ENCODE measurements around the gene SEMA4G.

SEMA4G gene

GRCh38 chr10:100977436-100977835 lies 8.1 kb downstream of the SEMA4G start:
- 92% methylated on average over 4 of the region's 6 CpGs for WGBS (ENCODE audit: insufficient coverage)
- CTCF ChIA-PET = interaction anchor here (1.0 to 1.5 kb wide), 2 partner anchors 11 to 37 kb away, joined by 3 to 6 read pairs; no protein-coding TSS in a partner anchor
- no peak for DNase-seq

GRCh38 chr10:100978121-100978900 lies 9.0 kb downstream of the SEMA4G start:
- DNase-seq = no peak
- WGBS (ENCODE audit: insufficient coverage) = 91% methylated on average over 7 of the region's 13 CpGs
- H3K27ac ChIP-seq (ENCODE audit: insufficient read depth in 1 of 2, low read depth in 1 of 2, low read length in 2 of 2, poor library complexity in 1 of 2, severe bottlenecking in 2 of 2) = no peak overlapping the region
- H3K27me3 ChIP-seq (replicated peaks in 2 of 5; ENCODE audit: control insufficient read depth in 4 of 5, insufficient read depth in 5 of 5, low read length in 4 of 5) = no peaks in the 10 kb centered on the region
- POLR2A ChIA-PET = no interaction called here
- H3K36me3 ChIP-seq (ENCODE audit: control insufficient read depth in 4 of 4, insufficient read depth in 4 of 4, low read length in 3 of 4) = peaks cover 6 to 27% (median 19%) of the 10 kb centered on the region in 4 experiments
- no peaks in the 10 kb centered on the region for H3K4me1 ChIP-seq (ENCODE audit: control extremely low read depth in 1 of 4, control insufficient read depth in 4 of 4, insufficient read depth in 4 of 4, low read length in 3 of 4)
- H3K4me3 ChIP-seq (ENCODE audit: control insufficient read depth in 1 of 7, extremely low read depth in 1 of 7, insufficient read depth in 4 of 7, low read depth in 2 of 7, low read length in 6 of 7) = no peak overlapping the region
- H3K9me3 ChIP-seq (ENCODE audit: control extremely low read depth in 1 of 5, control insufficient read depth in 4 of 5, insufficient read depth in 2 of 5, low read depth in 1 of 5, low read length in 4 of 5) = no peaks in the 10 kb centered on the region
- CTCF ChIA-PET = no interaction called here

More at GRCh38 chr10:100977436-100977835, 8.1 kb downstream of the SEMA4G start:
- H3K4me1 ChIP-seq (ENCODE audit: control extremely low read depth in 1 of 4, control insufficient read depth in 4 of 4, insufficient read depth in 4 of 4, low read length in 3 of 4) = no peaks in the 10 kb centered on the region
- no peak overlapping the region for H3K4me3 ChIP-seq (ENCODE audit: control insufficient read depth in 1 of 7, extremely low read depth in 1 of 7, insufficient read depth in 4 of 7, low read depth in 2 of 7, low read length in 6 of 7)
- peaks cover 6 to 23% (median 14%) of the 10 kb centered on the region in 4 experiments for H3K36me3 ChIP-seq (ENCODE audit: control insufficient read depth in 4 of 4, insufficient read depth in 4 of 4, low read length in 3 of 4)
- H3K9me3 ChIP-seq (ENCODE audit: control extremely low read depth in 1 of 5, control insufficient read depth in 4 of 5, insufficient read depth in 2 of 5, low read depth in 1 of 5, low read length in 4 of 5) = no peaks in the 10 kb centered on the region
- H3K27ac ChIP-seq (ENCODE audit: insufficient read depth in 1 of 2, low read depth in 1 of 2, low read length in 2 of 2, poor library complexity in 1 of 2, severe bottlenecking in 2 of 2) = no peak overlapping the region
- H3K27me3 ChIP-seq (replicated peaks in 2 of 5; ENCODE audit: control insufficient read depth in 4 of 5, insufficient read depth in 5 of 5, low read length in 4 of 5) = no peaks in the 10 kb centered on the region
- POLR2A ChIA-PET = no interaction called here

GRCh38 chr10:100978901-100979195 lies 9.5 kb downstream of the SEMA4G start:
- Histone ChIP-seq H3K4me3 (ENCODE audit: control insufficient read depth in 1 of 7, extremely low read depth in 1 of 7, insufficient read depth in 4 of 7, low read depth in 2 of 7, low read length in 6 of 7) (no peak overlapping the region), H3K4me1 (ENCODE audit: control extremely low read depth in 1 of 4, control insufficient read depth in 4 of 4, insufficient read depth in 4 of 4, low read length in 3 of 4) (no peaks in the 10 kb centered on the region), H3K9me3 (ENCODE audit: control extremely low read depth in 1 of 5, control insufficient read depth in 4 of 5, insufficient read depth in 2 of 5, low read depth in 1 of 5, low read length in 4 of 5) (no peaks in the 10 kb centered on the region), H3K27ac (ENCODE audit: insufficient read depth in 1 of 2, low read depth in 1 of 2, low read length in 2 of 2, poor library complexity in 1 of 2, severe bottlenecking in 2 of 2) (no peak overlapping the region), H3K27me3 (replicated peaks in 2 of 5; ENCODE audit: control insufficient read depth in 4 of 5, insufficient read depth in 5 of 5, low read length in 4 of 5) (no peaks in the 10 kb centered on the region), H3K36me3 (ENCODE audit: control insufficient read depth in 4 of 4, insufficient read depth in 4 of 4, low read length in 3 of 4) (peaks cover 6 to 31% (median 20%) of the 10 kb centered on the region in 4 experiments)
- ChIA-PET POLR2A (no interaction called here), CTCF (interaction anchor here (1.5 kb wide), 1 partner anchor 36 kb away, joined by 4 read pairs; no protein-coding TSS in a partner anchor)
- 96% methylated on average over 10 of the region's 10 CpGs for WGBS (ENCODE audit: insufficient coverage)
- DNase-seq = no peak

- 98% methylated on average over 16 of the region's 16 CpGs for WGBS (ENCODE audit: insufficient coverage)
- Histone ChIP-seq H3K4me1 (ENCODE audit: control extremely low read depth in 1 of 4, control insufficient read depth in 4 of 4, insufficient read depth in 4 of 4, low read length in 3 of 4) (no peaks in the 10 kb centered on the region), H3K9me3 (ENCODE audit: control extremely low read depth in 1 of 5, control insufficient read depth in 4 of 5, insufficient read depth in 2 of 5, low read depth in 1 of 5, low read length in 4 of 5) (no peaks in the 10 kb centered on the region), H3K27me3 (replicated peaks in 2 of 5; ENCODE audit: control insufficient read depth in 4 of 5, insufficient read depth in 5 of 5, low read length in 4 of 5) (no peaks in the 10 kb centered on the region), H3K4me3 (ENCODE audit: control insufficient read depth in 1 of 7, extremely low read depth in 1 of 7, insufficient read depth in 4 of 7, low read depth in 2 of 7, low read length in 6 of 7) (no peak overlapping the region), H3K36me3 (ENCODE audit: control insufficient read depth in 4 of 4, insufficient read depth in 4 of 4, low read length in 3 of 4) (peaks cover 6 to 35% (median 20%) of the 10 kb centered on the region in 4 experiments), H3K27ac (ENCODE audit: insufficient read depth in 1 of 2, low read depth in 1 of 2, low read length in 2 of 2, poor library complexity in 1 of 2, severe bottlenecking in 2 of 2) (no peak overlapping the region)
- ChIA-PET CTCF (interaction anchor here (0.7 to 2.4 kb wide), 3 partner anchors 10 to 35 kb away, joined by 3 to 10 read pairs (median 4); partner anchors contain the start of gene SEMA4G), POLR2A (no interaction called here)
- DNase-seq = no peak
Observed at GRCh38 chr10:100979791-100980272, 10.5 kb downstream of the SEMA4G start.

GRCh38 chr10:100980311-100980710 lies 11.0 kb downstream of the SEMA4G start:
- Histone ChIP-seq H3K4me1 (ENCODE audit: control extremely low read depth in 1 of 4, control insufficient read depth in 4 of 4, insufficient read depth in 4 of 4, low read length in 3 of 4) (no peaks in the 10 kb centered on the region), H3K27me3 (replicated peaks in 2 of 5; ENCODE audit: control insufficient read depth in 4 of 5, insufficient read depth in 5 of 5, low read length in 4 of 5) (no peaks in the 10 kb centered on the region), H3K36me3 (ENCODE audit: control insufficient read depth in 4 of 4, insufficient read depth in 4 of 4, low read length in 3 of 4) (peaks cover 6 to 39% (median 23%) of the 10 kb centered on the region in 4 experiments), H3K9me3 (ENCODE audit: control extremely low read depth in 1 of 5, control insufficient read depth in 4 of 5, insufficient read depth in 2 of 5, low read depth in 1 of 5, low read length in 4 of 5) (no peaks in the 10 kb centered on the region), H3K27ac (ENCODE audit: insufficient read depth in 1 of 2, low read depth in 1 of 2, low read length in 2 of 2, poor library complexity in 1 of 2, severe bottlenecking in 2 of 2) (no peak overlapping the region), H3K4me3 (ENCODE audit: control insufficient read depth in 1 of 7, extremely low read depth in 1 of 7, insufficient read depth in 4 of 7, low read depth in 2 of 7, low read length in 6 of 7) (no peak overlapping the region)
- WGBS (ENCODE audit: insufficient coverage) = 92% methylated on average over 2 of the region's 2 CpGs
- DNase-seq = no peak
- ChIA-PET CTCF (interaction anchor here (1.5 to 2.4 kb wide), 4 partner anchors 8 to 38 kb away, joined by 4 to 10 read pairs (median 8); partner anchors contain the start of gene SEMA4G), POLR2A (interaction anchor here (0.6 kb wide), 1 partner anchor 34 kb away, joined by 11 read pairs; no protein-coding TSS in a partner anchor)

GRCh38 chr10:100980711-100981110 lies 11.4 kb downstream of the SEMA4G start:
- Histone ChIP-seq H3K9me3 (ENCODE audit: control extremely low read depth in 1 of 5, control insufficient read depth in 4 of 5, insufficient read depth in 2 of 5, low read depth in 1 of 5, low read length in 4 of 5) (no peaks in the 10 kb centered on the region), H3K4me3 (ENCODE audit: control insufficient read depth in 1 of 7, extremely low read depth in 1 of 7, insufficient read depth in 4 of 7, low read depth in 2 of 7, low read length in 6 of 7) (no peak overlapping the region), H3K4me1 (ENCODE audit: control extremely low read depth in 1 of 4, control insufficient read depth in 4 of 4, insufficient read depth in 4 of 4, low read length in 3 of 4) (no peaks in the 10 kb centered on the region), H3K36me3 (ENCODE audit: control insufficient read depth in 4 of 4, insufficient read depth in 4 of 4, low read length in 3 of 4) (peaks cover 6 to 43% (median 23%) of the 10 kb centered on the region in 4 experiments), H3K27ac (ENCODE audit: insufficient read depth in 1 of 2, low read depth in 1 of 2, low read length in 2 of 2, poor library complexity in 1 of 2, severe bottlenecking in 2 of 2) (no peak overlapping the region), H3K27me3 (replicated peaks in 2 of 5; ENCODE audit: control insufficient read depth in 4 of 5, insufficient read depth in 5 of 5, low read length in 4 of 5) (no peaks in the 10 kb centered on the region)
- ChIA-PET POLR2A (interaction anchor here (0.6 kb wide), 1 partner anchor 33 kb away, joined by 11 read pairs; no protein-coding TSS in a partner anchor), CTCF (interaction anchor here (0.8 to 2.4 kb wide), 7 partner anchors 9 to 430 kb away, joined by 3 to 10 read pairs (median 5); partner anchors contain the start of gene SEMA4G)
- DNase-seq = no peak
- 100% methylated on average over 1 of the region's 7 CpGs for WGBS (ENCODE audit: insufficient coverage)

Data from common myeloid progenitor, CD34-positive (primary cell).